Measurements from ENCODE around the gene TMEM151B. TPM values are rescaled to one million over a fixed set of nuclear protein-coding genes. Genes with fewer than 3 reads are reported as not detected.

The TMEM151B gene
- total RNA-seq, 1 donor from 2014 or later, result not detected

DNA sequence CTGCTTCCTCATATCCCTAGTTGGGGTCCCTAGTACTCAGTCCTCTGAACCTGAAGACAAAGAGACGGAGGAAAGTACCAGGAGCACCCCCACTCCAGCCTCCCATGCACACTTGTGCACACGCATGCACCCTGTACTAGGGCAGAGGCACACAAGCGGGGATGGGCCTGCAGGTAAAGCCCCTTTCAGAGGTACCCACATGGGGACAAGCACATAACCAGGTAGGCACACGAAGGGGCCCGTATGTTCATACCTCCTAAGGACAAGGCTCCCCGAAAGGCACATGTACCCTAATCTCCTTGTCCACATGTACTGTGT is 1.1 kb downstream of the TMEM151B start:
- Histone ChIP-seq H3K4me3 (ENCODE audit: low read length in 3 of 3) (no peak overlapping the region), H3K36me3 (ENCODE audit: control insufficient read depth in 3 of 3, insufficient read depth in 3 of 3, low read length in 3 of 3) (no peaks in the 10 kb centered on the region), H3K9me3 (ENCODE audit: control insufficient read depth in 3 of 3, low read length in 3 of 3) (no peaks in the 10 kb centered on the region), H3K27ac (ENCODE audit: low read depth, low read length) (no peak overlapping the region), H3K4me1 (ENCODE audit: control insufficient read depth in 3 of 3, insufficient read depth in 3 of 3, low read length in 3 of 3) (peaks cover 0 to 5% (median 4%) of the 10 kb centered on the region in 3 donors), H3K27me3 (ENCODE audit: control insufficient read depth in 3 of 3, insufficient read depth in 3 of 3, low read length in 3 of 3) (peaks cover 48 to 62% (median 62%) of the 10 kb centered on the region in 3 donors), H3K9ac (ENCODE audit: low read depth in 1 of 3, low read length in 3 of 3) (no peak overlapping the region)

DNA sequence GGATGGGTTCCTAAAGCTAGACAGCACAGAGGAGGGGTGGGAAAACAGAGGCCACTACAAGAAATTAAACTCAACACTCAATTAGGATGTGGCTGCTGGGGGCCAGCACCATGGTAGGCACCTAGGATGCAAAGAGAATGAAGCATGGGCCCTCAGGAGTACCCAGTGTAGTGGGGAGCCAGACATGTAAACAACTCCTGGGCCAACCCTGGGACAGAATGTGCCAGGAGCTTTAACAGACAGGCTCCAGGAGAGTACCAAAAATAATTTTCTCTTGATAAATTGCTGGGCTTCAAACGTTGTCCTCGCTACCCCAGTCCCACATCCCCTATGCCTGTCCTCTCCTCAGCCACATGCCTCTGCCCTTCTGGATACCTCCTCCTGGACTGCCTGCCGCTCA is 1.7 kb downstream of the TMEM151B start:
- no peaks in the 10 kb centered on the region for H3K36me3 ChIP-seq (ENCODE audit: control insufficient read depth in 3 of 3, insufficient read depth in 3 of 3, low read length in 3 of 3)
- no peaks in the 10 kb centered on the region for H3K9me3 ChIP-seq (ENCODE audit: control insufficient read depth in 3 of 3, low read length in 3 of 3)
- peaks cover 0 to 5% (median 5%) of the 10 kb centered on the region in 3 donors for H3K4me1 ChIP-seq (ENCODE audit: control insufficient read depth in 3 of 3, insufficient read depth in 3 of 3, low read length in 3 of 3)
- no peak overlapping the region for H3K4me3 ChIP-seq (ENCODE audit: low read length in 3 of 3)
- no peak overlapping the region for H3K9ac ChIP-seq (ENCODE audit: low read depth in 1 of 3, low read length in 3 of 3)
- H3K27ac ChIP-seq (ENCODE audit: low read depth, low read length), result no peak overlapping the region
- H3K27me3 ChIP-seq (ENCODE audit: control insufficient read depth in 3 of 3, insufficient read depth in 3 of 3, low read length in 3 of 3), result peaks cover 53 to 68% (median 68%) of the 10 kb centered on the region in 3 donors

GRCh38 chr6:44272529-44272928 is 2.3 kb downstream of the TMEM151B start:
- Histone ChIP-seq H3K4me3 (ENCODE audit: low read length in 3 of 3) (no peak overlapping the region), H3K36me3 (ENCODE audit: control insufficient read depth in 3 of 3, insufficient read depth in 3 of 3, low read length in 3 of 3) (no peaks in the 10 kb centered on the region), H3K27me3 (ENCODE audit: control insufficient read depth in 3 of 3, insufficient read depth in 3 of 3, low read length in 3 of 3) (peaks cover 60 to 72% (median 72%) of the 10 kb centered on the region in 3 donors), H3K4me1 (ENCODE audit: control insufficient read depth in 3 of 3, insufficient read depth in 3 of 3, low read length in 3 of 3) (peaks cover 0 to 5% (median 5%) of the 10 kb centered on the region in 3 donors), H3K9me3 (ENCODE audit: control insufficient read depth in 3 of 3, low read length in 3 of 3) (no peaks in the 10 kb centered on the region), H3K9ac (ENCODE audit: low read depth in 1 of 3, low read length in 3 of 3) (no peak overlapping the region), H3K27ac (ENCODE audit: low read depth, low read length) (no peak overlapping the region)

DNA sequence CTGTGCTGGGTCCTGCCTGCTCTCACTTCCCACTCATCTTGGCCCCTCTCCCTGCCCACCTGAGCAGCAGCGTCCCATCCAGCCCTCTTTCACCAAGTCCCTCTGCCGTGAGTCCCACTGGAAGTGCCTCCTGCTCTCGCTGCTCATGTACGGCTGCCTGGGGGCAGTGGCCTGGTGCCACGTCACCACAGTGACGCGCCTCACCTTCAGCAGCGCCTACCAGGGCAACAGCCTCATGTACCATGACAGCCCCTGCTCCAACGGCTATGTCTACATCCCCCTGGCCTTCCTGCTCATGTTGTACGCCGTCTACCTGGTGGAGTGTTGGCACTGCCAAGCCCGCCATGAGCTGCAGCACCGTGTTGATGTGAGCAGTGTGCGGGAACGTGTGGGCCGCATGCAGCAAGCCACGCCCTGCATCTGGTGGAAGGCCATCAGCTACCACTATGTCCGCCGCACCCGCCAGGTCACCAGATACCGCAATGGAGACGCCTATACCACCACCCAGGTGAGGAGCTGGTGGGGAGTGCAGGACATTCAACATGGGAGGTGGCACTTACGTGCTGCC is 2.8 kb downstream of the TMEM151B start:
- Histone ChIP-seq H3K4me3 (ENCODE audit: low read length in 3 of 3) (no peak overlapping the region), H3K9ac (ENCODE audit: low read depth in 1 of 3, low read length in 3 of 3) (no peak overlapping the region), H3K4me1 (ENCODE audit: control insufficient read depth in 3 of 3, insufficient read depth in 3 of 3, low read length in 3 of 3) (peaks cover 0 to 5% (median 5%) of the 10 kb centered on the region in 3 donors), H3K27me3 (ENCODE audit: control insufficient read depth in 3 of 3, insufficient read depth in 3 of 3, low read length in 3 of 3) (peaks cover 61 to 78% (median 75%) of the 10 kb centered on the region in 3 donors), H3K9me3 (ENCODE audit: control insufficient read depth in 3 of 3, low read length in 3 of 3) (no peaks in the 10 kb centered on the region), H3K36me3 (ENCODE audit: control insufficient read depth in 3 of 3, insufficient read depth in 3 of 3, low read length in 3 of 3) (no peaks in the 10 kb centered on the region), H3K27ac (ENCODE audit: low read depth, low read length) (no peak overlapping the region)

DNA sequence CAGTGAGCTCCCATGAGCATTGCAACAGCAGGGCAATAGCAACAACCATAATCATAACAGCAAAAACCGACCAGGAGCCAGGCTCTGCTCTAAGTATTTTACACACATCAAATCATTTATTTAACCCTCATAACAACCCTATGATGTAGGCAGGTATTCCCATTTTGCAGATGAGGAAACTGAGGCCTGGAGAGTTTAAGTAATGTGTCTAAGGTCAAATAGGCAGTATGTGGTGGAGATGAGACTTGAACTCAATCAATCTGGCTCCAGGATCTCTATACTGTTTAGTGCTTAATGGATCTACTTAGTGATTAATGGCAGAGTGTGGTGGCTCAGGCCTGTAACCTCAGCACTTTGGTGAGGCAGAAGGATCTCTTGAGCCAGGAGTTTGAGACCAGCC is 3.4 kb downstream of the TMEM151B start:
- H3K4me3 ChIP-seq (ENCODE audit: low read length in 3 of 3), result no peak overlapping the region
- H3K36me3 ChIP-seq (ENCODE audit: control insufficient read depth in 3 of 3, insufficient read depth in 3 of 3, low read length in 3 of 3), result no peaks in the 10 kb centered on the region
- H3K9ac ChIP-seq (ENCODE audit: low read depth in 1 of 3, low read length in 3 of 3), result no peak overlapping the region
- H3K9me3 ChIP-seq (ENCODE audit: control insufficient read depth in 3 of 3, low read length in 3 of 3), result no peaks in the 10 kb centered on the region
- peaks cover 0 to 5% (median 5%) of the 10 kb centered on the region in 3 donors for H3K4me1 ChIP-seq (ENCODE audit: control insufficient read depth in 3 of 3, insufficient read depth in 3 of 3, low read length in 3 of 3)
- peaks cover 59 to 78% (median 71%) of the 10 kb centered on the region in 3 donors for H3K27me3 ChIP-seq (ENCODE audit: control insufficient read depth in 3 of 3, insufficient read depth in 3 of 3, low read length in 3 of 3)
- no peak overlapping the region for H3K27ac ChIP-seq (ENCODE audit: low read depth, low read length)

- peak overlapping the region in 1 of 3 donors; percentile 49 for H3K4me3 ChIP-seq (ENCODE audit: low read length in 3 of 3)
- peaks cover 53 to 73% (median 69%) of the 10 kb centered on the region in 3 donors for H3K27me3 ChIP-seq (ENCODE audit: control insufficient read depth in 3 of 3, insufficient read depth in 3 of 3, low read length in 3 of 3)
- no peaks in the 10 kb centered on the region for H3K36me3 ChIP-seq (ENCODE audit: control insufficient read depth in 3 of 3, insufficient read depth in 3 of 3, low read length in 3 of 3)
- H3K27ac ChIP-seq (ENCODE audit: low read depth, low read length), result no peak overlapping the region
- H3K9me3 ChIP-seq (ENCODE audit: control insufficient read depth in 3 of 3, low read length in 3 of 3), result no peaks in the 10 kb centered on the region
- H3K9ac ChIP-seq (ENCODE audit: low read depth in 1 of 3, low read length in 3 of 3), result peak overlapping the region in 1 of 3 donors; percentile 25
- peaks cover 0 to 5% (median 5%) of the 10 kb centered on the region in 3 donors for H3K4me1 ChIP-seq (ENCODE audit: control insufficient read depth in 3 of 3, insufficient read depth in 3 of 3, low read length in 3 of 3)
Measured at GRCh38 chr6:44275271-44275748, 5.1 kb downstream of the TMEM151B start.

DNA sequence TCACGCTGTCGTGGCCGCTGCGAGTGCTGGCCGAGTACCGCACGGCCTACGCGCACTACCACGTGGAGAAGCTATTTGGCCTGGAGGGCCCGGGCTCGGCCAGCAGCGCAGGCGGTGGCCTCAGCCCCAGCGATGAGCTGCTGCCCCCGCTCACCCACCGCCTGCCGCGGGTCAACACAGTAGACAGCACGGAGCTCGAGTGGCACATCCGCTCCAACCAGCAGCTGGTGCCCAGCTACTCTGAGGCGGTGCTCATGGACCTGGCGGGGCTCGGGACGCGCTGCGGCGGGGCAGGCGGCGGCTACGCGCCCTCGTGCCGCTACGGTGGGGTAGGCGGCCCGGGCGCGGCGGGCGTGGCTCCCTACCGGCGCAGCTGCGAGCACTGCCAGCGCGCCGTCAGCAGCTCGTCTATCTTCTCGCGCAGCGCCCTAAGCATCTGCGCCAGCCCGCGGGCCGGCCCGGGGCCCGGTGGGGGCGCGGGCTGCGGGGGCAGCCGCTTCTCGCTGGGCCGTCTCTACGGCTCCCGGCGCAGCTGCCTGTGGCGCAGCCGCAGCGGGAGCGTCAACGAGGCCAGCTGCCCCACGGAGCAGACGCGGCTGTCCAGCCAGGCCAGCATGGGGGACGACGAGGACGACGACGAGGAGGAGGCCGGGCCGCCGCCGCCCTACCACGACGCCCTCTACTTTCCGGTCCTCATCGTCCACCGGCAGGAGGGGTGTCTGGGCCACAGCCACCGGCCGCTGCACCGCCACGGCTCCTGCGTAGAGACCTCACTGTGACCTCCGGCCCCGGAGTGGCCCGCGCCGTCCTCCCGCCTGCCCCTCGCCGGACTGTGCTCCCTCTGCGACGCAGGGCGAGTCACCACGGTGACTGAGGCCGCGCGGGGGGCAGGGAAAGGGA is 5.7 kb downstream of the TMEM151B start:
- Histone ChIP-seq H3K27ac (ENCODE audit: low read depth, low read length) (no peak overlapping the region), H3K27me3 (ENCODE audit: control insufficient read depth in 3 of 3, insufficient read depth in 3 of 3, low read length in 3 of 3) (peaks cover 58 to 72% (median 69%) of the 10 kb centered on the region in 3 donors), H3K9me3 (ENCODE audit: control insufficient read depth in 3 of 3, low read length in 3 of 3) (no peaks in the 10 kb centered on the region), H3K36me3 (ENCODE audit: control insufficient read depth in 3 of 3, insufficient read depth in 3 of 3, low read length in 3 of 3) (no peaks in the 10 kb centered on the region), H3K9ac (ENCODE audit: low read depth in 1 of 3, low read length in 3 of 3) (peak overlapping the region in 1 of 3 donors; percentile 25), H3K4me3 (ENCODE audit: low read length in 3 of 3) (peak overlapping the region in 2 of 3 donors; percentile 49 to 52), H3K4me1 (ENCODE audit: control insufficient read depth in 3 of 3, insufficient read depth in 3 of 3, low read length in 3 of 3) (peaks cover 0 to 5% (median 5%) of the 10 kb centered on the region in 3 donors)

GRCh38 chr6:44276667-44277640 is 6.7 kb downstream of the TMEM151B start:
- H3K4me1 ChIP-seq (ENCODE audit: control insufficient read depth in 3 of 3, insufficient read depth in 3 of 3, low read length in 3 of 3), result peaks cover 0 to 5% (median 3%) of the 10 kb centered on the region in 3 donors
- no peaks in the 10 kb centered on the region for H3K9me3 ChIP-seq (ENCODE audit: control insufficient read depth in 3 of 3, low read length in 3 of 3)
- H3K4me3 ChIP-seq (ENCODE audit: low read length in 3 of 3), result no peak overlapping the region
- H3K9ac ChIP-seq (ENCODE audit: low read depth in 1 of 3, low read length in 3 of 3), result no peak overlapping the region
- H3K36me3 ChIP-seq (ENCODE audit: control insufficient read depth in 3 of 3, insufficient read depth in 3 of 3, low read length in 3 of 3), result no peaks in the 10 kb centered on the region
- H3K27me3 ChIP-seq (ENCODE audit: control insufficient read depth in 3 of 3, insufficient read depth in 3 of 3, low read length in 3 of 3), result peaks cover 48 to 63% (median 60%) of the 10 kb centered on the region in 3 donors
- no peak overlapping the region for H3K27ac ChIP-seq (ENCODE audit: low read depth, low read length)

GRCh38 chr6:44277763-44278162 is 7.5 kb downstream of the TMEM151B start:
- no peak overlapping the region for H3K9ac ChIP-seq (ENCODE audit: low read depth in 1 of 3, low read length in 3 of 3)
- no peaks in the 10 kb centered on the region for H3K9me3 ChIP-seq (ENCODE audit: control insufficient read depth in 3 of 3, low read length in 3 of 3)
- peaks cover 0 to 5% (median 3%) of the 10 kb centered on the region in 3 donors for H3K4me1 ChIP-seq (ENCODE audit: control insufficient read depth in 3 of 3, insufficient read depth in 3 of 3, low read length in 3 of 3)
- no peak overlapping the region for H3K4me3 ChIP-seq (ENCODE audit: low read length in 3 of 3)
- H3K27ac ChIP-seq (ENCODE audit: low read depth, low read length), result no peak overlapping the region
- peaks cover 46 to 58% (median 54%) of the 10 kb centered on the region in 3 donors for H3K27me3 ChIP-seq (ENCODE audit: control insufficient read depth in 3 of 3, insufficient read depth in 3 of 3, low read length in 3 of 3)
- no peaks in the 10 kb centered on the region for H3K36me3 ChIP-seq (ENCODE audit: control insufficient read depth in 3 of 3, insufficient read depth in 3 of 3, low read length in 3 of 3)

Measured in skeletal muscle tissue (tissue), 4 donors.